Measurements from ENCODE around the gene IGSF11.

DNA sequence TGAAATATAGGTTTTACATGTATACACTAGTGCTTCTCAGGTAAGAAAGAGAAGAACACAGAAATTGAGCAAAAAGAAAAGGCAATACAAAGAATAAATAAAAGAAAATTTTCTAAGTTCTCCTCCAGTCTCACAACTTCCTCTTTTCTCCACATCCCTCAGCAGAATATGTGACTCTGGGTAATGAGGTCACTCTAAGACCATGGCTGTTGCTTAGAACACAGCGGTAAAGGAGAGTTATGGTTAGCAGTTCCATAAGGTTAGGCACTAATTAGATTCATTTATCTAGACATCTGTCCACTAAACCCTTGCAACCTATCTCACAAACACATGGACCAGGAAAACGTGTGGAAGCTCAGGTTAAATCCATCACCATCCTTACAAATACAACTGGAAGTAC, 47.9 kb downstream of the IGSF11 start:
- TF ChIP-seq CTCF (IDR thresholded peaks at IDR 0.05) (no peak), POLR2AphosphoS5 (IDR thresholded peaks at IDR 0.05; ENCODE audit: insufficient read depth in 1 of 2, low read depth in 1 of 2) (no peak)

Measured in vagina (tissue), 2 donors.